Astrocyte (in vitro differentiated cells and primary cell): ENCODE measurements around the gene EARS2. TPM values are rescaled to one million over a fixed set of nuclear protein-coding genes. Genes with fewer than 3 reads are reported as not detected.
A peak's percentile ranks its signal among the peaks of the same experiment; 100 is the strongest.

Experiments
- DNase-seq: peaks from one replicate; pipeline ENCODE4 v3.0.0-alpha.2; 2010; ENCODE audit warnings: low read depth
- FAIRE-seq: peaks from 2 replicates; lab custom pipeline; 2011; peaks lifted over from hg19 to GRCh38; lab: Jason Lieb, UNC
- H2AFZ ChIP-seq: 2 replicates; pipeline ENCODE4 v1.6.0; 2012; ENCODE audit warnings: low read depth, low read length, inconsistent platforms
- H3K27ac ChIP-seq: 2 replicates; pipeline ENCODE4 v1.5.1; 2011; ENCODE audit warnings: low read depth, low read length, inconsistent platforms
- H3K27me3 ChIP-seq: 2 replicates; pipeline ENCODE4 v1.6.0; 2011; ENCODE audit warnings: low read length, inconsistent platforms; ENCODE audit not compliant: insufficient read depth
- H3K36me3 ChIP-seq: 2 replicates; pipeline ENCODE4 v1.5.1; 2011; ENCODE audit warnings: low read length, inconsistent platforms; ENCODE audit not compliant: insufficient read depth
- H3K4me1 ChIP-seq: 2 replicates; pipeline ENCODE4 v1.5.1; 2011; ENCODE audit warnings: low read length, inconsistent platforms; ENCODE audit not compliant: insufficient read depth
- H3K4me2 ChIP-seq: 2 replicates; pipeline ENCODE4 v1.6.0; 2012; ENCODE audit warnings: low read length, inconsistent platforms
- H3K4me3 ChIP-seq: 2 replicates; pipeline ENCODE4 v1.5.1; 2011; ENCODE audit warnings: low read depth, mild to moderate bottlenecking, low read length, inconsistent platforms; ENCODE audit not compliant: insufficient read depth
- H3K79me2 ChIP-seq: 2 replicates; pipeline ENCODE4 v1.6.0; 2012; ENCODE audit warnings: mild to moderate bottlenecking, low read length, inconsistent platforms; ENCODE audit not compliant: insufficient read depth
- H3K9ac ChIP-seq: 2 replicates; pipeline ENCODE4 v1.6.0; 2012; ENCODE audit warnings: mild to moderate bottlenecking, low read length, inconsistent platforms
- H3K9me3 ChIP-seq: 2 replicates; pipeline ENCODE4 v1.5.1; 2012; ENCODE audit warnings: low read depth, mild to moderate bottlenecking, low read length, inconsistent platforms; ENCODE audit not compliant: insufficient read depth
- H4K20me1 ChIP-seq: 2 replicates; pipeline ENCODE4 v1.6.0; 2012; ENCODE audit warnings: low read length, inconsistent platforms; ENCODE audit not compliant: insufficient read depth
- H3K27ac Mint-ChIP-seq: one replicate; pipeline ENCODE4 v1.8.0; 2021; ENCODE audit warnings: mild to moderate bottlenecking, mixed read lengths; ENCODE audit not compliant: unreplicated experiment
- H3K27me3 Mint-ChIP-seq: one replicate; pipeline ENCODE4 v1.8.0; 2021; ENCODE audit warnings: low read depth, mixed read lengths; ENCODE audit not compliant: unreplicated experiment
- H3K36me3 Mint-ChIP-seq: one replicate; pipeline ENCODE4 v1.8.0; 2021; ENCODE audit warnings: low read depth, mixed read lengths; ENCODE audit not compliant: unreplicated experiment
- H3K4me1 Mint-ChIP-seq: one replicate; pipeline ENCODE4 v1.8.0; 2021; ENCODE audit warnings: low read depth, mixed read lengths; ENCODE audit not compliant: unreplicated experiment
- H3K4me3 Mint-ChIP-seq: one replicate; pipeline ENCODE4 v1.8.0; 2021; ENCODE audit warnings: mild to moderate bottlenecking, moderate library complexity, mixed read lengths; ENCODE audit not compliant: unreplicated experiment
- H3K9me3 Mint-ChIP-seq: one replicate; pipeline ENCODE4 v1.8.0; 2021; ENCODE audit warnings: mild to moderate bottlenecking, mixed read lengths; ENCODE audit not compliant: unreplicated experiment
- CTCF ChIP-seq: IDR thresholded peaks from 2 replicates; pipeline ENCODE4 v1.5.1; 2011; ENCODE audit warnings: low read depth, mild to moderate bottlenecking, inconsistent platforms, low read length, moderate library complexity; ENCODE audit not compliant: insufficient read depth
- EZH2 ChIP-seq: IDR thresholded peaks from 2 replicates; pipeline ENCODE4 v1.6.1; 2012; ENCODE audit warnings: mild to moderate bottlenecking, low read length, inconsistent platforms; ENCODE audit not compliant: insufficient read depth
- total RNA-seq: library from RNA; stranded (reverse); gene quantifications from 2 replicates; pipeline ENCODE4 v1.2.1, GENCODE V29; 2021

EARS2 gene
- total RNA-seq, 1 donor from 2014 or later, result 19.4 TPM

- FAIRE-seq (no peak), DNase-seq (no peak)
- no peaks in the 10 kb centered on the region for H3K27me3 Mint-ChIP-seq
- no peak overlapping the region for H2AFZ ChIP-seq
- peaks cover 9% of the 10 kb centered on the region for H3K36me3 ChIP-seq
- H3K27me3 ChIP-seq, result no peaks in the 10 kb centered on the region
- H3K4me3 ChIP-seq, result no peak overlapping the region
- no peaks in the 10 kb centered on the region for H3K9me3 ChIP-seq
- H3K9ac ChIP-seq, result no peak overlapping the region
- H3K36me3 Mint-ChIP-seq, result peaks cover 19% of the 10 kb centered on the region
- H4K20me1 ChIP-seq, result peaks cover 3% of the 10 kb centered on the region
- peak overlapping the region; percentile 34 for H3K27ac Mint-ChIP-seq
- no peaks in the 10 kb centered on the region for H3K79me2 ChIP-seq
- no peak overlapping the region for H3K4me2 ChIP-seq
- H3K9me3 Mint-ChIP-seq, result no peaks in the 10 kb centered on the region
- H3K4me3 Mint-ChIP-seq, result no peak overlapping the region
- peaks cover 21% of the 10 kb centered on the region for H3K4me1 Mint-ChIP-seq
- TF ChIP-seq CTCF (no peak), EZH2 (no peak)
- peaks cover 15% of the 10 kb centered on the region for H3K4me1 ChIP-seq
- no peak overlapping the region for H3K27ac ChIP-seq
Measured at GRCh38 chr16:23539984-23540816, 16.9 kb downstream of the EARS2 start.

GRCh38 chr16:23538919-23539278 is 18.3 kb downstream of the EARS2 start:
- Mint-ChIP-seq H3K36me3 (peaks cover 23% of the 10 kb centered on the region), H3K4me1 (peaks cover 21% of the 10 kb centered on the region), H3K4me3 (no peak overlapping the region), H3K27me3 (no peaks in the 10 kb centered on the region), H3K27ac (peak overlapping the region; percentile 94), H3K9me3 (no peaks in the 10 kb centered on the region)
- peaks cover 14% of the 10 kb centered on the region for H3K36me3 ChIP-seq
- H3K9ac ChIP-seq, result peak overlapping the region; percentile 41
- H4K20me1 ChIP-seq, result peaks cover 3% of the 10 kb centered on the region
- H3K4me1 ChIP-seq, result peaks cover 15% of the 10 kb centered on the region
- peak overlapping the region; percentile 32 for H3K4me2 ChIP-seq
- H3K27ac ChIP-seq, result peak overlapping the region; percentile 53
- no peaks in the 10 kb centered on the region for H3K9me3 ChIP-seq
- H3K79me2 ChIP-seq, result no peaks in the 10 kb centered on the region
- H3K27me3 ChIP-seq, result no peaks in the 10 kb centered on the region
- no peak overlapping the region for H3K4me3 ChIP-seq
- TF ChIP-seq CTCF (no peak), EZH2 (no peak)
- no peak overlapping the region for H2AFZ ChIP-seq
- DNase-seq, result no peak
- FAIRE-seq, result no peak

DNA sequence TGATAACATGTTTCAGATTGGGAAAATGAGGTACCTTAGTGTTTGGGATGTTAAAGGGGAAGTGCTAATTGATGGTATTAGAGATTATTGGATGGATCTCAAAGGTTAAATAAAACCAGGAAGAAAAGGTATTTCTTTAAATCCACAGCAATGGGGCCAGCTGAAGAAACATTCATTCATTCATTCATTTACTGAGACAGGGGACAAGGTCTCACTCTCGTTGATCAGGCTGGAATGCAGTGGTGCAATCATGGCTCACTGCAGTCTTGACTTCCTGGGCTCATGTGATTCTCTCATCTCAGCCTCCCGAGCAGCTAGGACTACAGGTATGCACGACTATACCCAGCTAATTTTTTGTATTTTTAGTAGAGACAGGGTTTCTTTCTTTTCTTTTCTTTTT is 19.8 kb downstream of the EARS2 start:
- Histone ChIP-seq H3K4me2 (no peak overlapping the region), H3K79me2 (no peaks in the 10 kb centered on the region), H3K4me1 (peaks cover 15% of the 10 kb centered on the region), H3K27ac (no peak overlapping the region), H3K4me3 (no peak overlapping the region), H2AFZ (no peak overlapping the region), H4K20me1 (peaks cover 3% of the 10 kb centered on the region), H3K36me3 (peaks cover 15% of the 10 kb centered on the region), H3K27me3 (no peaks in the 10 kb centered on the region), H3K9me3 (no peaks in the 10 kb centered on the region), H3K9ac (no peak overlapping the region)
- H3K27ac Mint-ChIP-seq, result no peak overlapping the region
- TF ChIP-seq EZH2 (no peak), CTCF (no peak)
- no peak overlapping the region for H3K4me3 Mint-ChIP-seq
- no peaks in the 10 kb centered on the region for H3K9me3 Mint-ChIP-seq
- H3K36me3 Mint-ChIP-seq, result peaks cover 21% of the 10 kb centered on the region
- no peak for DNase-seq
- no peak for FAIRE-seq
- H3K27me3 Mint-ChIP-seq, result no peaks in the 10 kb centered on the region
- peaks cover 21% of the 10 kb centered on the region for H3K4me1 Mint-ChIP-seq
